ES-I3 (cell line): ENCODE data around the gene KCNJ10.

Experiments
- H3K36me3 ChIP-seq: 2 replicates; pipeline ENCODE4 v1.6.1; 2013; ENCODE audit warnings: mild to moderate bottlenecking, low read length, control low read depth, moderate library complexity; ENCODE audit not compliant: insufficient read depth
- H3K4me1 ChIP-seq: 2 replicates; pipeline ENCODE4 v1.6.1; 2013; ENCODE audit warnings: mild to moderate bottlenecking, control low read depth, low read length; ENCODE audit not compliant: insufficient read depth
- H3K9ac ChIP-seq: 2 replicates; pipeline ENCODE4 v1.6.1; 2013; ENCODE audit warnings: low read depth, mild to moderate bottlenecking, low read length, moderate library complexity
- H3K9me3 ChIP-seq: 2 replicates; pipeline ENCODE4 v1.6.1; 2013; ENCODE audit warnings: mild to moderate bottlenecking, low read length, moderate library complexity; ENCODE audit not compliant: control insufficient read depth, insufficient read depth

Gene KCNJ10

DNA sequence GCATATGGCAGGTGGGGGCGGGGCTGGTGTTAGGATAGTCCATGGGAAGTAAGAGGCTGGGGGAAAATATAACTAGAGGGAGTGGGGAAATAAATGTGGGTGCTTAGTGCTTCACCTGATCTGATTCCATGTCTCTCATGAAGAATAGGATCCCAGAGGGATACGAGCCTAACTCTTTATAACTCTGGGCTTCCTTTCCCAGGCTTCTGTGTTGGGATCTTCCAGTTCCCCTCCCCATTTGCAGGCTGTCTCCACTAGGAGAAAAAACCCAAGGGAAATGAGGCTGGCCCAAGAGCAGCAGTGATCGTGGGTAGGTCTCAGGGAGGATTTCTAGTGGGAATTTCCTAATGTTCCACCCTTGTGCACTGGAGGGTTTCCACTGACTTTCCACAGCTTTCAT is 13.0 kb upstream of the KCNJ10 start:
- Histone ChIP-seq H3K9ac (no peak overlapping the region), H3K9me3 (no peaks in the 10 kb centered on the region), H3K4me1 (peaks cover 5% of the 10 kb centered on the region; the same call in 1 of the 2 replicates), H3K36me3 (no peaks in the 10 kb centered on the region)

- Histone ChIP-seq H3K9me3 (no peaks in the 10 kb centered on the region), H3K9ac (no peak overlapping the region), H3K4me1 (peaks cover 5% of the 10 kb centered on the region; the same call in 1 of the 2 replicates), H3K36me3 (no peaks in the 10 kb centered on the region)
These were observed 12.5 kb upstream of the KCNJ10 start for GRCh38 chr1:160082487-160082886.

GRCh38 chr1:160081261-160081936 is 11.4 kb upstream of the KCNJ10 start, which contains the start of gene KCNJ9:
KCNJ9 (plus strand) TSS chr1:160081538; CDS start chr1:160084031, 2,493 bp downstream.
- Histone ChIP-seq H3K36me3 (no peaks in the 10 kb centered on the region), H3K9ac (no peak within 1 kb of the TSS), H3K9me3 (no peaks in the 10 kb centered on the region), H3K4me1 (peaks cover 5% of the 10 kb centered on the region; the same call in 1 of the 2 replicates)

DNA sequence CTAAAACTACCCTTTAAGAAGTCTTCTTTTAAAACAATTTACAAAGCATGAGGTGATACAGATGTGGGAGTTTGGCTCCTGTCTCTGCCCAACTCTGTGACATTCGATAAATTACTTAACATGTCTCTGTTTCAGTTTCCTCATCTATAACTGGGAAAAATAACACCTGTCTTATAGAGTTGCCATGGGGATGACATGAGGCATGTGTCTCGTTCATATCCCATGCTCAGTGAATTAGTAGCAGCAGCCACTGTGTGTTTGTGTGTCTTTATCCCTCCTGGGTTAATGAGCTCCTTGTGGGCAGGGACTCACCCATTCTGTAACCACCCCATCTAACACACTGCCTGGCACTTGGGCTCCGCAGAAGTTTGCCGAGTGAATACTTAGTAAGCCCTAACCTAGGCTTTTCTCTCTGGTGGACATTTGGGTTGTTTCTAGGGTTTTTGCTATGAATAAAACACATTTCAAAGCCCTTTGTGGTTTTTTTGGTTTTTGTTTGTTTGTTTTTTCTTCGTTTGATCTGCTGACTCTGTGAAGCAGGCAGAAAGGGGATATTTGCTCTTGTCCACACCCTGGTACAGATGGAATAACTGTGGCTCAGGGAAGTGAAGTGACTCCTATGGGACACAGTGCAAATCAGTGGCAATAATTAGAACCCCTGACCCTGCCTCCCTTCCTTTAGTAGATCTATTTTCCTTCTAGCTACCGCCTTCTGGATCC is 10.6 kb upstream of the KCNJ10 start:
- H3K36me3 ChIP-seq: no peaks in the 10 kb centered on the region
- H3K9ac ChIP-seq: no peak overlapping the region
- no peaks in the 10 kb centered on the region for H3K9me3 ChIP-seq
- no peaks in the 10 kb centered on the region for H3K4me1 ChIP-seq

GRCh38 chr1:160079448-160079847 is 9.5 kb upstream of the KCNJ10 start:
- H3K9me3 ChIP-seq: no peaks in the 10 kb centered on the region
- no peaks in the 10 kb centered on the region for H3K4me1 ChIP-seq
- no peaks in the 10 kb centered on the region for H3K36me3 ChIP-seq
- no peak overlapping the region for H3K9ac ChIP-seq

- Histone ChIP-seq H3K9ac (no peak overlapping the region), H3K4me1 (no peaks in the 10 kb centered on the region), H3K9me3 (no peaks in the 10 kb centered on the region), H3K36me3 (no peaks in the 10 kb centered on the region)
These were observed 8.7 kb upstream of the KCNJ10 start for GRCh38 chr1:160078512-160079195.

DNA sequence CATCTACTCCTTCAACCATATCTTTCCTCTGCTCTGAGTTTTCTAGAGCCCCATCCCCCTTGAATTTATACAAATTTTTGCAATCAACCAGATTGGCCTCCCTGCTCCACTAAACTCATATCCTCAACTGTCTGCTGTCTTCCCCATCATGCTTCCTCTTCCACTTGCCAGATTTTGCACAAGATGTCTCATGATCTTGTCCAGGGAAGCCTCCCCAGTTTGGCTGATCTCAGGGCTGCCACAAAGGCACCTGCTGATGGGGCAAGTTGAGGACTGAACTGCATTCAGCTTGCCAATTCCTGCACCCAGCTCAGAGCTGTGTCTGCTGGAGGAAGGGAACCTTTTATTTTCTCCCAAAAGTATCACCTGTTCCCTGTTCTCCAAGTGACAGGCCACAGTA is 7.5 kb upstream of the KCNJ10 start:
- H3K9me3 ChIP-seq: no peaks in the 10 kb centered on the region
- H3K9ac ChIP-seq: no peak overlapping the region
- H3K36me3 ChIP-seq: no peaks in the 10 kb centered on the region
- no peaks in the 10 kb centered on the region for H3K4me1 ChIP-seq

DNA sequence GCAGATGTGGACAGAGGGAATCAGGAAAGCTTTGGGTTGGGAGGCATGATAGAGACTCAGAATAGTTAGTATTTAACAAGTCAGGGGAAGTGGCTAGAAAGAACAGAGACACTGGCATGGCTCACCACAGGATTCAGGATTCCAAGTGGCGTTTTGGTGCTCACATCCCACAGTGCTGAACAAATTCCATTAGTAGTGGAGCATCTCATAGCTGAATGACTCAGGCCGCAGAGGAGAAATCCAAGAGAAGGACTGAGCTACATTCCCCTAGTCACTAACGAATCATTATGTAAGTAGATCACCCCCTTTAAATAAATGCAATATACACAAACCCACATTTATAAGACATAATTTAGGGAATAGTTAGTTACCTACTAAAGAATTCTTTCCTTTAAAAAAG is 6.3 kb upstream of the KCNJ10 start:
- no peak overlapping the region for H3K9ac ChIP-seq
- no peaks in the 10 kb centered on the region; the same call in 1 of the 2 replicates for H3K4me1 ChIP-seq
- H3K9me3 ChIP-seq: no peaks in the 10 kb centered on the region
- H3K36me3 ChIP-seq: no peaks in the 10 kb centered on the region

DNA sequence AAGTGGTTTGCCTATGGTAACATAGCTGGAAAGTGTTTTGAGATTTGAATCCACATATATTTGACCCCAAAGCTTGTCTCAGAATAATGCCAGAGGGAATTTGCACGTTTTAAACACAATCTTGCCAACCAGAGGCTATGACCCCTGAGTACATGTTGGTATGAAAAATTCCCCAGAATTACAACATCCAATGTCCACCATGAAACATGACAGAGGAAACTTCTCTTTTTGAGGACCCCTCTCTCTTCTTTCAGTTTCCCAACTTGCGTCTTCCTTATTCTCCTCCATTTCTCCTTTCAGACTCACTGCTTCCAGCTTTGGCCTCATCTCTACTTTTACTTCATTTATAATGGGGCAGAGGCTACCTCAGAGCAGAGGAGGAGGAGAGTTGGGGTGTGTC is 5.9 kb upstream of the KCNJ10 start:
- Histone ChIP-seq H3K4me1 (no peaks in the 10 kb centered on the region; the same call in 1 of the 2 replicates), H3K9ac (no peak overlapping the region), H3K9me3 (no peaks in the 10 kb centered on the region), H3K36me3 (no peaks in the 10 kb centered on the region)

DNA sequence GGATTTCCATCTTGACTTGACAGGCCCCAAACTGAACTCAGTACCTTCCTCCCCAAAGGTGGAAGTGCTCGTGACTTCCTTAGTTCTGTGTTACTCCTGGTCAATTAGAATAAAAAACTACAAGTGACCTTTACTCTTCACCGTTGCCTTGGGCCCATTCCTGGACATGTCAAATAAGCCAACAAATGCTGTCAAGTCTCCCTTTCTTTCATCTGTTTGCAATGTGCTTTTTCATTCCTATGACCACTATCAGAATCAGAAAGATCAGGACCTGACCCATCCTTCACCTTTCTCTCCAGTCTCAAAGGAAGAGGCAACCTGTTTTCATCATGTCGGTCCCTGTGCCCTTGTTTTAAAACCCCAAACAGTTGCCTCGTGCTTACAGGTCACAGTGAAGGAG is 4.9 kb upstream of the KCNJ10 start:
- Histone ChIP-seq H3K36me3 (no peaks in the 10 kb centered on the region), H3K4me1 (no peaks in the 10 kb centered on the region; the same call in 1 of the 2 replicates), H3K9me3 (no peaks in the 10 kb centered on the region), H3K9ac (no peak overlapping the region)

DNA sequence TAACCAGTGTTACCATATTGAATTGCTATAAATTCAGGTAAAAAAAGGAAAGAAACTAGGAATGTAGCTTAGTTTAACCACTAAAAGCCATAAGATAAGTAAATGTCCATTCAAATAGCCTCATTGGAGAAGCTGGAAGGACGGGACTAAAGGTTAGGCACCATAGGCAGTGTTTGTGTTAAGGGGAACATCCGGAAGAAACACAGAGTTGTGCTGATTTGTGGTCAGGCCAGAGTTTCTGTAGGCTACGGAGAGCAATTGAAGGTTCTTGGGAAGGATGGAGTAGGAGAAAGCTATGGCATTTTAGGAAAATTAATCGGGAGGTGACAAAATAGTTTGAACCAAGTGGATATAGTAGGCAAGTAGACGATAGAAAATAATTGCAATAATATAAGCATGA is 1.3 kb upstream of the KCNJ10 start:
- no peak overlapping the region for H3K9ac ChIP-seq
- no peaks in the 10 kb centered on the region for H3K9me3 ChIP-seq
- peaks cover 18% of the 10 kb centered on the region for H3K4me1 ChIP-seq
- H3K36me3 ChIP-seq: no peaks in the 10 kb centered on the region

GRCh38 chr1:160070243-160071163 is 543 bp upstream of the KCNJ10 start:
- no peaks in the 10 kb centered on the region for H3K36me3 ChIP-seq
- no peaks in the 10 kb centered on the region for H3K9me3 ChIP-seq
- H3K9ac ChIP-seq: peak overlapping the region; percentile 84
- peaks cover 18% of the 10 kb centered on the region for H3K4me1 ChIP-seq

- H3K36me3 ChIP-seq: no peaks in the 10 kb centered on the region
- H3K4me1 ChIP-seq: peaks cover 18% of the 10 kb centered on the region
- H3K9me3 ChIP-seq: no peaks in the 10 kb centered on the region
- H3K9ac ChIP-seq: no peak overlapping the region
These were observed 1.7 kb downstream of the KCNJ10 start for GRCh38 chr1:160068225-160068624.
